Thymus (tissue), 11 donors: ENCODE data around the gene CHRNB2. TPM values are rescaled to one million over a fixed set of nuclear protein-coding genes. Genes with fewer than 3 reads are reported as not detected.

Experiments
- DNase-seq, 9 donors: peaks; one replicate each; pipeline ENCODE4 v3.0.0-alpha.2; 2013; ENCODE audit warnings: low spot score in 9 of 9, low read depth in 6 of 9, missing footprints in 1 of 9
- H3K27ac ChIP-seq, 2 donors: one replicate each; pipeline ENCODE4 v1.5.1; 2013; ENCODE audit warnings: control low read depth in 1 of 2, low read depth in 1 of 2, low read length in 1 of 2, mild to moderate bottlenecking in 1 of 2, moderate library complexity in 1 of 2
- H3K27me3 ChIP-seq, 2 donors: one replicate each; pipeline ENCODE4 v1.5.1; 2013; ENCODE audit warnings: low read length in 1 of 2; ENCODE audit not compliant: control insufficient read depth in 2 of 2, insufficient read depth in 1 of 2
- H3K36me3 ChIP-seq, 2 donors: one replicate each; pipeline ENCODE4 v1.5.1; 2013; ENCODE audit warnings: low read length in 1 of 2, mild to moderate bottlenecking in 1 of 2, moderate library complexity in 1 of 2; ENCODE audit not compliant: control insufficient read depth in 2 of 2, insufficient read depth in 2 of 2
- H3K4me1 ChIP-seq, 2 donors: one replicate each; pipeline ENCODE4 v1.5.1; 2013; ENCODE audit warnings: low read length in 2 of 2; ENCODE audit not compliant: control insufficient read depth in 2 of 2, insufficient read depth in 2 of 2
- H3K4me3 ChIP-seq, 2 donors: one replicate each; pipeline ENCODE4 v1.5.1; 2013; ENCODE audit warnings: low read length in 2 of 2, control low read depth in 1 of 2, mild to moderate bottlenecking in 1 of 2
- H3K9me3 ChIP-seq, 2 donors: one replicate each; pipeline ENCODE4 v1.5.1; 2013; ENCODE audit warnings: low read length in 1 of 2, mild to moderate bottlenecking in 1 of 2; ENCODE audit not compliant: control insufficient read depth in 2 of 2, insufficient read depth in 1 of 2
- WGBS: extraction: QIAGEN DNeasy Blood & Tissue Kit; methylation state at CpG from one replicate; pipeline ENCODE4 v1.1.7; 2013; 5-methylcytosine and 5-hydroxymethylcytosine counted together
- polyA plus RNA-seq: library from polyadenylated mRNA; stranded (reverse); fragments of 200-250 nt; gene quantifications from one replicate; pipeline ENCODE4 v1.2.3, GENCODE V29; 2013
- total RNA-seq: library from RNA; stranded (reverse); fragments of 120-200 nt; gene quantifications from one replicate; pipeline ENCODE4 v1.2.4, GENCODE V29; 2013
- donor health status: healthy.

CHRNB2 gene
- total and polyA plus RNA-seq, 2 donors: 0.05 to 0.21 TPM

- Histone ChIP-seq H3K9me3 (no peaks in the 10 kb centered on the region), H3K4me1 (peaks cover 20 to 46% of the 10 kb centered on the region in 2 donors), H3K27me3 (no peaks in the 10 kb centered on the region), H3K27ac (peak overlapping the region; percentile 94 to 98), H3K4me3 (peak overlapping the region in 1 of 2 donors; percentile 24), H3K36me3 (peaks cover 0 to 13% of the 10 kb centered on the region in 2 donors)
- DNase-seq: peak in 8 of 9 donors; percentile 39 to 85 (median 58)
- WGBS: 15% methylated on average over 12 of the region's 12 CpGs
Measured at GRCh38 chr1:154609398-154610380, 42.1 kb downstream of the CHRNB2 start.

- no peak overlapping the region for H3K4me3 ChIP-seq
- WGBS: 88% methylated on average over 10 of the region's 10 CpGs
Measured at GRCh38 chr1:154611150-154611862, 43.7 kb downstream of the CHRNB2 start.

GRCh38 chr1:154614247-154614646 lies 46.7 kb downstream of the CHRNB2 start:
- H3K4me1 ChIP-seq: peaks cover 9 to 17% of the 10 kb centered on the region in 2 donors
- H3K27ac ChIP-seq: no peak overlapping the region
- peaks cover 0 to 7% of the 10 kb centered on the region in 2 donors for H3K36me3 ChIP-seq
- H3K4me3 ChIP-seq: no peak overlapping the region
- no peaks in the 10 kb centered on the region for H3K27me3 ChIP-seq
- DNase-seq: no peak
- 98% methylated on average over 4 of the region's 4 CpGs for WGBS
- no peaks in the 10 kb centered on the region for H3K9me3 ChIP-seq

More at GRCh38 chr1:154611150-154611862, 43.7 kb downstream of the CHRNB2 start:
- Histone ChIP-seq H3K9me3 (no peaks in the 10 kb centered on the region), H3K36me3 (no peaks in the 10 kb centered on the region), H3K4me1 (peaks cover 20 to 34% of the 10 kb centered on the region in 2 donors), H3K27me3 (no peaks in the 10 kb centered on the region), H3K27ac (peak overlapping the region in 1 of 2 donors; percentile 19)
- no peak for DNase-seq

- H3K36me3 ChIP-seq: peaks cover 0 to 8% of the 10 kb centered on the region in 2 donors
- H3K27me3 ChIP-seq: no peaks in the 10 kb centered on the region
- H3K9me3 ChIP-seq: no peaks in the 10 kb centered on the region
- H3K27ac ChIP-seq: no peak overlapping the region
- WGBS: 91% methylated on average over 6 of the region's 6 CpGs
- H3K4me3 ChIP-seq: no peak overlapping the region
- peaks cover 3 to 10% of the 10 kb centered on the region in 2 donors for H3K4me1 ChIP-seq
- no peak for DNase-seq
Measured at GRCh38 chr1:154614901-154615300, 47.3 kb downstream of the CHRNB2 start.

- no peak for DNase-seq
- H3K36me3 ChIP-seq: peaks cover 0 to 8% of the 10 kb centered on the region in 2 donors
- H3K27me3 ChIP-seq: no peaks in the 10 kb centered on the region
- H3K4me3 ChIP-seq: no peak overlapping the region
- peaks cover 0 to 7% of the 10 kb centered on the region in 2 donors for H3K4me1 ChIP-seq
- H3K9me3 ChIP-seq: no peaks in the 10 kb centered on the region
- WGBS: 98% methylated on average over 4 of the region's 4 CpGs
- no peak overlapping the region for H3K27ac ChIP-seq
Measured at GRCh38 chr1:154615411-154615810, 47.8 kb downstream of the CHRNB2 start.

- peaks cover 0 to 9% of the 10 kb centered on the region in 2 donors for H3K36me3 ChIP-seq
- 96% methylated on average over 5 of the region's 5 CpGs for WGBS
- no peak for DNase-seq
- no peak overlapping the region for H3K27ac ChIP-seq
- H3K27me3 ChIP-seq: no peaks in the 10 kb centered on the region
- no peak overlapping the region for H3K4me3 ChIP-seq
- H3K4me1 ChIP-seq: peaks cover 0 to 5% of the 10 kb centered on the region in 2 donors
- no peaks in the 10 kb centered on the region for H3K9me3 ChIP-seq
Measured at GRCh38 chr1:154616659-154617345, 49.2 kb downstream of the CHRNB2 start.

- H3K27ac ChIP-seq: no peak overlapping the region
- no peak for DNase-seq
- H3K27me3 ChIP-seq: no peaks in the 10 kb centered on the region
- H3K9me3 ChIP-seq: no peaks in the 10 kb centered on the region
- H3K4me1 ChIP-seq: peaks cover 0 to 7% of the 10 kb centered on the region in 2 donors
- no peak overlapping the region for H3K4me3 ChIP-seq
- H3K36me3 ChIP-seq: peaks cover 0 to 21% of the 10 kb centered on the region in 2 donors
- 88% methylated on average over 5 of the region's 5 CpGs for WGBS
Measured at GRCh38 chr1:154619181-154619948, 51.8 kb downstream of the CHRNB2 start.

GRCh38 chr1:154620751-154621150 lies 53.2 kb downstream of the CHRNB2 start:
- no peak for DNase-seq
- no peak overlapping the region for H3K4me3 ChIP-seq
- H3K36me3 ChIP-seq: peaks cover 0 to 21% of the 10 kb centered on the region in 2 donors
- 97% methylated on average over 3 of the region's 3 CpGs for WGBS
- H3K9me3 ChIP-seq: no peaks in the 10 kb centered on the region
- H3K27me3 ChIP-seq: no peaks in the 10 kb centered on the region
- H3K4me1 ChIP-seq: peaks cover 0 to 6% of the 10 kb centered on the region in 2 donors
- no peak overlapping the region for H3K27ac ChIP-seq
